Measurements from ENCODE around the gene PI4KB. TPM values are rescaled to one million over a fixed set of nuclear protein-coding genes. Genes with fewer than 3 reads are reported as not detected.

Gene PI4KB
- total and polyA plus RNA-seq, 2 of the 13 experiments (the other 11 are each of a cell fraction or from before 2014, with no cell fraction given): 19.5 to 29.3 TPM

GRCh38 chr1:151347523-151348246 is 20.5 kb upstream of the PI4KB start:
- peak overlapping the region; percentile 77 for H3K9ac ChIP-seq (ENCODE audit: insufficient read depth, low read depth, low read length)
- ATAC-seq: no peak; the same call in 2 of the 3 replicates
- TF ChIP-seq ZHX1 (CRISPR knock-in tag; IDR thresholded peaks at IDR 0.05; ENCODE audit: low read depth): no peak
- no peak for TF ChIP-seq ZNF790 (CRISPR knock-in tag; IDR thresholded peaks at IDR 0.05; ENCODE audit: borderline replicate concordance)
- no peak for TF ChIP-seq ZNF552 (CRISPR knock-in tag; IDR thresholded peaks at IDR 0.05; ENCODE audit: borderline replicate concordance)
- no peak for TF ChIP-seq NR1H2 (CRISPR knock-in tag; IDR thresholded peaks at IDR 0.05; ENCODE audit: borderline replicate concordance, low read depth)
- no peak for TF ChIP-seq ZNF839 (CRISPR knock-in tag; IDR thresholded peaks at IDR 0.05; ENCODE audit: borderline replicate concordance)
- TF ChIP-seq ZNF512 (CRISPR knock-in tag; IDR thresholded peaks at IDR 0.05): 0 out of 2 replicates have a peak, but pooled peaks have one; percentile 64
- TF ChIP-seq MAF1 (CRISPR knock-in tag; IDR thresholded peaks at IDR 0.05; ENCODE audit: borderline replicate concordance): no peak
- TF ChIP-seq ZNF317 (CRISPR knock-in tag; IDR thresholded peaks at IDR 0.05): peak; percentile 96
- no peak for TF ChIP-seq ZBTB49 (CRISPR knock-in tag; IDR thresholded peaks at IDR 0.05; ENCODE audit: borderline replicate concordance)
- peak; percentile 5 for TF ChIP-seq XRCC5 (optimal IDR thresholded peaks at IDR 0.05; ENCODE audit: low read length)
- no peak for TF ChIP-seq ZNF710 (CRISPR knock-in tag; IDR thresholded peaks at IDR 0.05; ENCODE audit: borderline replicate concordance)

More at GRCh38 chr1:151347523-151348246, 20.5 kb upstream of the PI4KB start:
- Histone ChIP-seq H4K20me1 (ENCODE audit: insufficient read depth, low read length) (no peaks in the 10 kb centered on the region), H3K4me3 (replicated peaks in 1 of 3; ENCODE audit: insufficient read depth in 1 of 3, low read depth in 2 of 3, low read length in 3 of 3) (peak overlapping the region; percentile 32 to 72 (median 62)), H3K27me3 (ENCODE audit: control insufficient read depth in 1 of 2, insufficient read depth in 2 of 2, low read length in 2 of 2) (no peaks in the 10 kb centered on the region), H3K79me2 (ENCODE audit: insufficient read depth, low read length) (no peaks in the 10 kb centered on the region), H3K36me3 (replicated peaks in 1 of 2; ENCODE audit: control insufficient read depth in 1 of 2, insufficient read depth in 2 of 2, low read length in 2 of 2) (peaks cover 7 to 22% of the 10 kb centered on the region in 2 experiments; a peak in 3 of 5 replicates), H3K9me3 (ENCODE audit: low read length) (peaks cover 7% of the 10 kb centered on the region), H3K4me1 (ENCODE audit: insufficient read depth, low read length) (peaks cover 19% of the 10 kb centered on the region), H3K27ac (ENCODE audit: extremely low read length, insufficient read depth, low read length) (peak overlapping the region; percentile 87), H3K4me2 (ENCODE audit: low read depth, low read length) (peak overlapping the region; percentile 73), H2AFZ (ENCODE audit: low read length) (peak overlapping the region; percentile 61)
- no TSS peak for BruUV-seq (replicated peaks)
- DNase-seq (ENCODE audit: low spot score): no peak
- in situ Hi-C loops (cut with HindIII; ENCODE audit: extremely low pct_ligation_motif_present, low pct_unique_long_range_greater_than_20kb) (no loop called here), intact Hi-C loops (cut with micrococcal nuclease; ENCODE audit: unreplicated experiment) (loop anchor here (2.0 to 5.0 kb wide), 2 partner anchors 25 to 150 kb away; partner anchors contain the start of genes PIP5K1A and SELENBP1)
- POLR2A ChIA-PET: interaction anchor here (0.8 to 1.5 kb wide), 4 partner anchors 18 to 52 kb away, joined by 3 to 6 read pairs (median 6); partner anchors contain the start of genes PI4KB, PSMB4 and SELENBP1
- no peak for FAIRE-seq
- WGBS (ENCODE audit: low lambda C conversion rate): 19% methylated on average over 12 of the region's 12 CpGs
- CTCF ChIA-PET (ENCODE audit: low intra/inter-chr PET ratio, low total read pairs): no interaction called here

All from HepG2 (cell line).